GM23338 (cell line): ENCODE measurements around the gene JOSD1. TPM values are rescaled to one million over a fixed set of nuclear protein-coding genes. Genes with fewer than 3 reads are reported as not detected.

Experiments used
- ATAC-seq: fragments of 200-7000 bp; cut with Tn5 transposase; 3 replicates; pipeline ENCODE4 v1.9.1; 2020
- DNase-seq: peaks from one replicate; pipeline ENCODE4 v3.0.0-alpha.2; 2015; ENCODE audit warnings: low spot score
- H2AFZ ChIP-seq: fragments of 200-600 bp; sonication (generic); 2 replicates; pipeline ENCODE4 v1.8.0; 2016; ENCODE audit warnings: antibody characterized with exemption, mild to moderate bottlenecking, moderate library complexity
- H3F3A ChIP-seq: fragments of 200-600 bp; sonication (generic); replicated peaks from 2 replicates; pipeline ENCODE4 v1.8.0; 2017; ENCODE audit warnings: antibody characterized with exemption, mixed run types, low read depth
- H3K27ac ChIP-seq: fragments of 200-600 bp; sonication (generic); 2 replicates; pipeline ENCODE4 v1.6.1; 2016; ENCODE audit warnings: low read depth
- H3K27me3 ChIP-seq: fragments of 200-600 bp; sonication (generic); 2 replicates; pipeline ENCODE4 v1.8.0; 2016; ENCODE audit warnings: mild to moderate bottlenecking, mixed run types, moderate library complexity; ENCODE audit not compliant: insufficient read depth
- H3K36me3 ChIP-seq: fragments of 200-600 bp; sonication (generic); 2 replicates; pipeline ENCODE4 v1.8.0; 2016; ENCODE audit warnings: mild to moderate bottlenecking; ENCODE audit not compliant: insufficient read depth
- H3K4me1 ChIP-seq: fragments of 200-600 bp; sonication (generic); 2 replicates; pipeline ENCODE4 v1.8.0; 2016; ENCODE audit warnings: mild to moderate bottlenecking, moderate library complexity; ENCODE audit not compliant: insufficient read depth
- H3K4me2 ChIP-seq: fragments of 200-600 bp; sonication (generic); 2 replicates; pipeline ENCODE4 v1.7.1; 2017; ENCODE audit warnings: mixed run types
- H3K4me3 ChIP-seq: fragments of 200-600 bp; sonication (generic); 2 replicates; pipeline ENCODE4 v1.6.1; 2016; ENCODE audit warnings: mixed run types
- H3K79me2 ChIP-seq: fragments of 200-600 bp; sonication (generic); replicated peaks from 2 replicates; pipeline ENCODE4 v1.8.0; 2017; ENCODE audit warnings: mild to moderate bottlenecking; ENCODE audit not compliant: insufficient read depth
- H3K9me2 ChIP-seq: fragments of 200-600 bp; sonication (generic); 2 replicates; pipeline ENCODE4 v1.8.0; 2017; ENCODE audit not compliant: insufficient read depth
- H4K20me1 ChIP-seq: fragments of 200-600 bp; sonication (generic); replicated peaks from 2 replicates; pipeline ENCODE4 v1.8.0; 2017; ENCODE audit warnings: mild to moderate bottlenecking; ENCODE audit not compliant: insufficient read depth
- H3K27ac Mint-ChIP-seq: 2 replicates; pipeline ENCODE4 v1.8.0; 2020; ENCODE audit warnings: inconsistent platforms, mild to moderate bottlenecking, moderate library complexity, mixed read lengths
- H3K27me3 Mint-ChIP-seq: 3 replicates; pipeline ENCODE4 v1.8.0; 2022; ENCODE audit warnings: low read depth, mild to moderate bottlenecking, moderate library complexity, mixed read lengths, inconsistent platforms; ENCODE audit not compliant: insufficient read depth, poor library complexity
- H3K36me3 Mint-ChIP-seq: 3 replicates; pipeline ENCODE4 v1.8.0; 2021; ENCODE audit warnings: low read depth, mild to moderate bottlenecking, inconsistent platforms, moderate library complexity, mixed read lengths
- H3K4me1 Mint-ChIP-seq: 3 replicates; pipeline ENCODE4 v1.8.0; 2020; ENCODE audit warnings: mild to moderate bottlenecking, inconsistent platforms, mixed read lengths
- H3K4me3 Mint-ChIP-seq: 3 replicates; pipeline ENCODE4 v1.8.0; 2021; ENCODE audit warnings: moderate library complexity, mild to moderate bottlenecking, inconsistent platforms, mixed read lengths
- H3K9me3 Mint-ChIP-seq: 3 replicates; pipeline ENCODE4 v1.8.0; 2020; ENCODE audit warnings: moderate library complexity, mild to moderate bottlenecking, inconsistent platforms, mixed read lengths
- CREB1 ChIP-seq: fragments of 250-450 bp; sonication (Bioruptor Pico); IDR thresholded peaks from 2 replicates; pipeline ENCODE4 v1.5.0; 2020; ENCODE audit warnings: low read depth, mild to moderate bottlenecking, moderate library complexity
- ETS1 ChIP-seq: IDR thresholded peaks from 2 replicates; pipeline ENCODE4 v1.6.1; 2016; ENCODE audit warnings: antibody characterized with exemption
- EZH2 ChIP-seq: fragments of 200-600 bp; sonication (generic); IDR thresholded peaks from one replicate; pipeline ENCODE4 v1.8.0; 2017; ENCODE audit warnings: antibody characterized with exemption, mild to moderate bottlenecking, low read depth; ENCODE audit not compliant: unreplicated experiment
- EZH2phosphoT487 ChIP-seq: fragments of 200-600 bp; sonication (generic); IDR thresholded peaks from one replicate; pipeline ENCODE4 v1.8.1; 2018; ENCODE audit warnings: antibody characterized with exemption; ENCODE audit not compliant: unreplicated experiment
- NANOG ChIP-seq: IDR thresholded peaks from 2 replicates; pipeline ENCODE4 v1.6.1; 2016; ENCODE audit warnings: antibody characterized with exemption, borderline replicate concordance
- POLR2AphosphoS5 ChIP-seq: IDR thresholded peaks from 2 replicates; pipeline ENCODE4 v1.6.1; 2016; ENCODE audit warnings: antibody characterized with exemption, low read depth
- ZNF114 ChIP-seq: fragments of 250-450 bp; sonication (Bioruptor Pico); IDR thresholded peaks from 2 replicates; pipeline ENCODE4 v1.5.0; 2020; ENCODE audit warnings: mild to moderate bottlenecking, moderate library complexity
- ZNF462 ChIP-seq: fragments of 250-450 bp; sonication (Bioruptor Pico); IDR thresholded peaks from 2 replicates; pipeline ENCODE4 v1.5.0; 2020; ENCODE audit warnings: mild to moderate bottlenecking, moderate library complexity
- polyA plus RNA-seq: library from polyadenylated mRNA; unstranded; fragments of >200 nt; fragmentation: Nextera tagmentation; extraction: Ambion mirVana; gene quantifications from 2 replicates; pipeline ENCODE4 v1.2.1, GENCODE V29; 2016
- total RNA-seq: library from RNA; depleted of rRNA; stranded (reverse); fragments of >200 nt; shearing (Covaris generic); gene quantifications from 2 replicates; pipeline ENCODE4 v1.2.3, GENCODE V29; 2014

Gene JOSD1
- total and polyA plus RNA-seq, 2 experiments from 2014 or later, result 4.6 to 19.7 TPM

- TF ChIP-seq ZNF462 (CRISPR knock-in tag) (no peak), ZNF114 (CRISPR knock-in tag) (no peak), ETS1 (no peak)
Observed at GRCh38 chr22:38716271-38716670, 15.5 kb upstream of the JOSD1 start (continued).

GRCh38 chr22:38715852-38716251 lies 15.1 kb upstream of the JOSD1 start:
- Histone ChIP-seq H3K79me2 (peaks cover 49% of the 10 kb centered on the region), H4K20me1 (peaks cover 48% of the 10 kb centered on the region)
- TF ChIP-seq CREB1 (CRISPR knock-in tag) (no peak), EZH2phosphoT487 (no peak), POLR2AphosphoS5 (no peak), EZH2 (no peak), NANOG (no peak), ZNF462 (CRISPR knock-in tag) (no peak)

More at GRCh38 chr22:38715852-38716251, 15.1 kb upstream of the JOSD1 start:
- peaks cover 41% of the 10 kb centered on the region for H3K4me1 Mint-ChIP-seq
- peaks cover 31% of the 10 kb centered on the region for H3K4me1 ChIP-seq
- H3K4me2 ChIP-seq, result no peak overlapping the region
- no peak for ATAC-seq
- peak overlapping the region; percentile 54; the same call in 1 of the 2 replicates for H3K27ac Mint-ChIP-seq
- peaks cover 7% of the 10 kb centered on the region for H3K27me3 Mint-ChIP-seq
- no peak overlapping the region for H3K27ac ChIP-seq
- no peak for DNase-seq
- 0 out of 2 replicates have a peak, but pooled peaks cover 4% of the 10 kb centered on the region for H3F3A ChIP-seq
- H3K4me3 ChIP-seq, result no peak overlapping the region
- H3K4me3 Mint-ChIP-seq, result no peak overlapping the region
- no peaks in the 10 kb centered on the region for H3K9me2 ChIP-seq
- H2AFZ ChIP-seq, result no peak overlapping the region
- no peaks in the 10 kb centered on the region for H3K9me3 Mint-ChIP-seq
- H3K27me3 ChIP-seq, result no peaks in the 10 kb centered on the region
- H3K36me3 ChIP-seq, result peaks cover 25% of the 10 kb centered on the region; the same call in 1 of the 2 replicates
- H3K36me3 Mint-ChIP-seq, result peaks cover 41% of the 10 kb centered on the region
